HEK293 (cell line): ENCODE data around the gene EPOP.

Experiments used
- CTCF ChIA-PET: fragments of 350-600 bp; formaldehyde crosslinking; extraction: SDS; loops from one replicate; lab custom pipeline; 2021; ENCODE audit warnings: antibody characterized with exemption; lab: Yijun Ruan, JAX
- POLR2A ChIA-PET: fragments of 300-600 bp; formaldehyde crosslinking; extraction: SDS; loops from one replicate; lab custom pipeline; 2020; ENCODE audit warnings: antibody characterized with exemption, inconsistent platforms; lab: Yijun Ruan, JAX
- H3K27ac ChIP-seq: fragments of 200-500 bp; sonication (Bioruptor generic); 2 replicates; pipeline ENCODE4 v1.5.1; 2014; ENCODE audit warnings: low read depth, low read length, control low read depth, inconsistent platforms; ENCODE audit errors: extremely low read depth
- H3K36me3 ChIP-seq, 2 experiments: fragments of 200-500 bp in 1 of 2; sonication (Bioruptor generic) in 1 of 2; 1 replicate in 1 of 2; 2 replicates in 1 of 2; pipeline ENCODE4 v1.5.1; 2014 to 2017; ENCODE audit warnings: inconsistent platforms in 2 of 2, low read length in 2 of 2; ENCODE audit not compliant: control insufficient read depth in 2 of 2, insufficient read depth in 1 of 2
- H3K4me1 ChIP-seq: fragments of 200-500 bp; sonication (Bioruptor generic); 2 replicates; pipeline ENCODE4 v1.5.1; 2014; ENCODE audit warnings: mild to moderate bottlenecking, low read length, inconsistent platforms; ENCODE audit not compliant: control insufficient read depth, insufficient read depth
- H3K4me3 ChIP-seq: 2 replicates; pipeline ENCODE4 v1.5.1; 2011; ENCODE audit warnings: low read depth, mild to moderate bottlenecking, control low read depth, low read length, moderate library complexity
- H3K9me3 ChIP-seq: fragments of 200-500 bp; sonication (Bioruptor generic); 2 replicates; pipeline ENCODE4 v1.5.1; 2014; ENCODE audit warnings: low read depth, low read length, inconsistent platforms; ENCODE audit not compliant: control insufficient read depth, insufficient read depth
- EGR2 ChIP-seq: fragments of 450-650 bp; formaldehyde crosslinking; IDR thresholded peaks from 2 replicates; pipeline ENCODE4 v1.5.1; 2016; ENCODE audit warnings: low read depth, missing biosample characterization, missing genetic modification characterization
- GLIS1 ChIP-seq: fragments of 450-650 bp; formaldehyde crosslinking; IDR thresholded peaks from 2 replicates; pipeline ENCODE4 v1.5.1; 2016; ENCODE audit warnings: missing biosample characterization, missing genetic modification characterization
- KLF10 ChIP-seq: fragments of 450-650 bp; IDR thresholded peaks from 2 replicates; pipeline ENCODE4 v1.5.1; 2018; ENCODE audit warnings: missing biosample characterization, mild to moderate bottlenecking, missing genetic modification characterization
- SALL2 ChIP-seq: fragments of 450-650 bp; formaldehyde crosslinking; IDR thresholded peaks from 2 replicates; pipeline ENCODE4 v1.5.0; 2017; ENCODE audit warnings: missing biosample characterization, mild to moderate bottlenecking, missing genetic modification characterization, borderline replicate concordance
- YY1 ChIP-seq: fragments of 450-650 bp; formaldehyde crosslinking; IDR thresholded peaks from 2 replicates; pipeline ENCODE4 v1.5.1; 2018; ENCODE audit warnings: missing biosample characterization, missing genetic modification characterization
- ZFHX2 ChIP-seq: fragments of 450-650 bp; formaldehyde crosslinking; conservative IDR thresholded peaks from 2 replicates; pipeline ENCODE4 v1.5.1; 2016; ENCODE audit warnings: missing biosample characterization, missing genetic modification characterization
- ZNF132 ChIP-seq: fragments of 450-650 bp; formaldehyde crosslinking; IDR thresholded peaks from 2 replicates; pipeline ENCODE4 v1.5.1; 2017; ENCODE audit warnings: missing biosample characterization, missing genetic modification characterization, borderline replicate concordance
- ZNF155 ChIP-seq: fragments of 450-650 bp; formaldehyde crosslinking; IDR thresholded peaks from 2 replicates; pipeline ENCODE4 v1.5.1; 2016; ENCODE audit warnings: missing biosample characterization, missing genetic modification characterization
- ZNF157 ChIP-seq: fragments of 450-650 bp; formaldehyde crosslinking; IDR thresholded peaks from 2 replicates; pipeline ENCODE4 v1.5.1; 2016; ENCODE audit warnings: missing biosample characterization, missing genetic modification characterization
- ZNF19 ChIP-seq: fragments of 450-650 bp; formaldehyde crosslinking; IDR thresholded peaks from 2 replicates; pipeline ENCODE4; 2016; ENCODE audit warnings: missing biosample characterization, missing genetic modification characterization, low read depth
- ZNF24 ChIP-seq: fragments of 450-650 bp; formaldehyde crosslinking; IDR thresholded peaks from 2 replicates; pipeline ENCODE4 v1.5.1; 2016; ENCODE audit warnings: missing biosample characterization, missing genetic modification characterization
- ZNF341 ChIP-seq: fragments of 450-650 bp; formaldehyde crosslinking; IDR thresholded peaks from 2 replicates; pipeline ENCODE4; 2016; ENCODE audit warnings: low read depth, missing biosample characterization, missing genetic modification characterization
- ZNF391 ChIP-seq: fragments of 450-650 bp; formaldehyde crosslinking; IDR thresholded peaks from 2 replicates; pipeline ENCODE4 v1.5.1; 2016; ENCODE audit warnings: low read depth, missing biosample characterization, missing genetic modification characterization, borderline replicate concordance
- ZNF423 ChIP-seq: fragments of 450-650 bp; formaldehyde crosslinking; IDR thresholded peaks from 2 replicates; pipeline ENCODE4 v1.5.1; 2016; ENCODE audit warnings: missing biosample characterization, missing genetic modification characterization
- ZNF501 ChIP-seq: fragments of 450-650 bp; formaldehyde crosslinking; IDR thresholded peaks from 2 replicates; pipeline ENCODE4 v1.5.1; 2016; ENCODE audit warnings: missing biosample characterization, missing genetic modification characterization
- ZNF510 ChIP-seq: fragments of 450-650 bp; formaldehyde crosslinking; IDR thresholded peaks from 2 replicates; pipeline ENCODE4 v1.5.1; 2018; ENCODE audit warnings: mild to moderate bottlenecking, missing genetic modification characterization, missing biosample characterization; ENCODE audit not compliant: insufficient replicate concordance
- ZNF521 ChIP-seq: fragments of 450-650 bp; formaldehyde crosslinking; IDR thresholded peaks from 2 replicates; pipeline ENCODE4 v1.5.1; 2017; ENCODE audit warnings: missing biosample characterization, mild to moderate bottlenecking, missing genetic modification characterization
- ZNF670 ChIP-seq: fragments of 450-650 bp; formaldehyde crosslinking; IDR thresholded peaks from 2 replicates; pipeline ENCODE4 v1.5.1; 2016; ENCODE audit warnings: missing biosample characterization, missing genetic modification characterization, low read depth
- ZNF777 ChIP-seq: fragments of 450-650 bp; formaldehyde crosslinking; IDR thresholded peaks from 2 replicates; pipeline ENCODE4 v1.5.1; 2017; ENCODE audit warnings: missing biosample characterization, missing genetic modification characterization, borderline replicate concordance
- TF ChIP-seq, protein P1 (sequence below): fragments of 450-650 bp; formaldehyde crosslinking; IDR thresholded peaks from 2 replicates; pipeline ENCODE4 v1.5.1; 2017; ENCODE audit warnings: missing biosample characterization, missing genetic modification characterization
- TF ChIP-seq, protein P2 (sequence below): fragments of 450-650 bp; formaldehyde crosslinking; IDR thresholded peaks from 2 replicates; pipeline ENCODE4 v1.5.1; 2016; ENCODE audit warnings: missing biosample characterization, missing genetic modification characterization, low read depth
- TF ChIP-seq, protein P3 (sequence below): fragments of 450-650 bp; formaldehyde crosslinking; IDR thresholded peaks from 2 replicates; pipeline ENCODE4 v1.5.1; 2016; ENCODE audit warnings: missing biosample characterization, missing genetic modification characterization
- TF ChIP-seq, protein P4 (sequence below): fragments of 450-650 bp; formaldehyde crosslinking; IDR thresholded peaks from 2 replicates; pipeline ENCODE4 v1.5.1; 2017; ENCODE audit warnings: missing biosample characterization, missing genetic modification characterization

Gene EPOP

DNA sequence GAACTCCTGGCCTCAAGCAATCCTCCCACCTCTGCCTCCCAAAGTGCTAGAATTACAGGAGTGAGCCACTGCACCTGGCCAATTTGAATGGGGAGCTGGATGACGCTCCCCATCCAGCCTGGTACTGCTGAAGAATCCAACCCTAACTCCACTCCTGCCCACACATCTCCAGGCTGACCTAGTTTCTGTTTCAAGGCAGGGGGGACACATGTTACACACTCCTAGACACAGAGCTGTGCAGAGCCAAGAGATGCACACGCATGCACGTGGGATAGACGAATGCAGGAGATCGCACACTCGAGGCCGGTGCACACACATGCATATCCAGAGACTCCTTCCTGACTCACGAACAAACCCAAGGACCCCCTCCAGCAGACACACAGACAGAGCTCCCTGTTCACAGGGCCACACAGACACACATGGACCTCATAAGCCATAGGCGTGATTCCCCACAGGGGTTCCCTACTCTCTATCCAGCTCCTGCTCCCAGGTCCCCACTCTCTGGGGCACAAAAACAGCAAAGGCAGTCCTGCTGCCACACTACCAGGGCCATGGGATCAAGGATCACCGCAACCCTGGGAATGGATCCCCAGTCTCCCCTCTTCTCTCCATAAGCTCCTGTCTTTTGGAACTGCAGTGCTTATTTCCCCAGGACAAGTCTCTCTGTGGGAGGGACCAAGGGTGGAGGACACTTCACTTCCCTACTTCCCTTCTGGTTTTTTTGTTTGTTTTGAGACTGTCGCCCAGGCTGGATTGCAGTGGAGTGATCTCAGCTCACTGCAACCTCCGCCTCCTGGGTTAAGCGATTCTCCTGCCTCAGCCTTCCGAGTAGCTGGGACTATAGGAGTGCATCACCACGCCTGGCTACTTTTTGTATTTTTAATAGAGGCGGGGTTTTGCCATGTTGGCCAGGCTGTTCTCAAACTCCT lies 14.4 kb downstream of the EPOP start (continued):
- TF ChIP-seq ZNF341 (tag by site-specific recombination): 0 out of 2 replicates have a peak, but pooled peaks have one; percentile 8

DNA sequence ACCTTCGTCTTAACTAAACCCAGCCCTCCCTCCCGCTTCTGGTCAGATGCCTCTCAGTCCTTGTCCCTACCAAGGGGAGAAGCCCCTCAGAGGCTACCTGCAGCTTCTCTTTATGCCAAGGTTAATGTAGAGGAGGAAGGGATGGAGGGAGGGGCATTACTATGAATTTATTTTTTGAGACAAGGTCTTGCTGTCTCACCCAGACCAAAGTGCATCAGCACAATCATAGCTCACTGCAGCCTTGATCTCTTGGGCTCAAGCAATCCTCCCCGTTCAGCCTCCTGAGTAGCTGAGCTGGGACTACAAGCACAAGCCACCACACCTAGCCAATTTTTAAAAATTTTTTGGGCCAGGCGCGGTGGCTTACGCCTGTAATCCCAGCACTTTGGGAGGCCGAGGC lies 15.3 kb downstream of the EPOP start:
- Histone ChIP-seq H3K4me1 (no peaks in the 10 kb centered on the region), H3K36me3 (no peaks in the 10 kb centered on the region), H3K27ac (no peak overlapping the region), H3K4me3 (no peak overlapping the region), H3K9me3 (no peaks in the 10 kb centered on the region)
- TF ChIP-seq, protein P1, sequence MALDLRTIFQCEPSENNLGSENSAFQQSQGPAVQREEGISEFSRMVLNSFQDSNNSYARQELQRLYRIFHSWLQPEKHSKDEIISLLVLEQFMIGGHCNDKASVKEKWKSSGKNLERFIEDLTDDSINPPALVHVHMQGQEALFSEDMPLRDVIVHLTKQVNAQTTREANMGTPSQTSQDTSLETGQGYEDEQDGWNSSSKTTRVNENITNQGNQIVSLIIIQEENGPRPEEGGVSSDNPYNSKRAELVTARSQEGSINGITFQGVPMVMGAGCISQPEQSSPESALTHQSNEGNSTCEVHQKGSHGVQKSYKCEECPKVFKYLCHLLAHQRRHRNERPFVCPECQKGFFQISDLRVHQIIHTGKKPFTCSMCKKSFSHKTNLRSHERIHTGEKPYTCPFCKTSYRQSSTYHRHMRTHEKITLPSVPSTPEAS: no peak
- TF ChIP-seq GLIS1 (tag by site-specific recombination) (no peak), ZNF501 (tag by site-specific recombination) (no peak), ZNF510 (tag by site-specific recombination) (no peak), KLF10 (tag by site-specific recombination) (no peak), ZNF521 (tag by site-specific recombination) (no peak), ZNF670 (no peak), ZNF19 (no peak), ZNF391 (tag by site-specific recombination) (no peak), ZNF24 (tag by site-specific recombination) (no peak), SALL2 (no peak), ZNF157 (tag by site-specific recombination) (no peak)
- TF ChIP-seq, protein P2, sequence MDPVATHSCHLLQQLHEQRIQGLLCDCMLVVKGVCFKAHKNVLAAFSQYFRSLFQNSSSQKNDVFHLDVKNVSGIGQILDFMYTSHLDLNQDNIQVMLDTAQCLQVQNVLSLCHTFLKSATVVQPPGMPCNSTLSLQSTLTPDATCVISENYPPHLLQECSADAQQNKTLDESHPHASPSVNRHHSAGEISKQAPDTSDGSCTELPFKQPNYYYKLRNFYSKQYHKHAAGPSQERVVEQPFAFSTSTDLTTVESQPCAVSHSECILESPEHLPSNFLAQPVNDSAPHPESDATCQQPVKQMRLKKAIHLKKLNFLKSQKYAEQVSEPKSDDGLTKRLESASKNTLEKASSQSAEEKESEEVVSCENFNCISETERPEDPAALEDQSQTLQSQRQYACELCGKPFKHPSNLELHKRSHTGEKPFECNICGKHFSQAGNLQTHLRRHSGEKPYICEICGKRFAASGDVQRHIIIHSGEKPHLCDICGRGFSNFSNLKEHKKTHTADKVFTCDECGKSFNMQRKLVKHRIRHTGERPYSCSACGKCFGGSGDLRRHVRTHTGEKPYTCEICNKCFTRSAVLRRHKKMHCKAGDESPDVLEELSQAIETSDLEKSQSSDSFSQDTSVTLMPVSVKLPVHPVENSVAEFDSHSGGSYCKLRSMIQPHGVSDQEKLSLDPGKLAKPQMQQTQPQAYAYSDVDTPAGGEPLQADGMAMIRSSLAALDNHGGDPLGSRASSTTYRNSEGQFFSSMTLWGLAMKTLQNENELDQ (tag by site-specific recombination): no peak
- TF ChIP-seq, protein P3, sequence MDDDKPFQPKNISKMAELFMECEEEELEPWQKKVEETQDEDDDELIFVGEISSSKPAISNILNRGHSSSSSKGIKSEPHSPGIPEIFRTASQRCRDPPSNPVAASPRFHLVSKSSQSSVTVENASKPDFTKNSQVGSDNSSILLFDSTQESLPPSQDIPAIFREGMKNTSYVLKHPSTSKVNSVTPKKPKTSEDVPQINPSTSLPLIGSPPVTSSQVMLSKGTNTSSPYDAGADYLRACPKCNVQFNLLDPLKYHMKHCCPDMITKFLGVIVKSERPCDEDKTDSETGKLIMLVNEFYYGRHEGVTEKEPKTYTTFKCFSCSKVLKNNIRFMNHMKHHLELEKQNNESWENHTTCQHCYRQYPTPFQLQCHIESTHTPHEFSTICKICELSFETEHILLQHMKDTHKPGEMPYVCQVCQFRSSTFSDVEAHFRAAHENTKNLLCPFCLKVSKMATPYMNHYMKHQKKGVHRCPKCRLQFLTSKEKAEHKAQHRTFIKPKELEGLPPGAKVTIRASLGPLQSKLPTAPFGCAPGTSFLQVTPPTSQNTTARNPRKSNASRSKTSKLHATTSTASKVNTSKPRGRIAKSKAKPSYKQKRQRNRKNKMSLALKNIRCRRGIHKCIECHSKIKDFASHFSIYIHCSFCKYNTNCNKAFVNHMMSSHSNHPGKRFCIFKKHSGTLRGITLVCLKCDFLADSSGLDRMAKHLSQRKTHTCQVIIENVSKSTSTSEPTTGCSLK: no peak
- ChIA-PET CTCF (interaction anchor here (1.6 kb wide), 1 partner anchor 9 kb away, joined by 9 read pairs; no protein-coding TSS in a partner anchor), POLR2A (no interaction called here)

DNA sequence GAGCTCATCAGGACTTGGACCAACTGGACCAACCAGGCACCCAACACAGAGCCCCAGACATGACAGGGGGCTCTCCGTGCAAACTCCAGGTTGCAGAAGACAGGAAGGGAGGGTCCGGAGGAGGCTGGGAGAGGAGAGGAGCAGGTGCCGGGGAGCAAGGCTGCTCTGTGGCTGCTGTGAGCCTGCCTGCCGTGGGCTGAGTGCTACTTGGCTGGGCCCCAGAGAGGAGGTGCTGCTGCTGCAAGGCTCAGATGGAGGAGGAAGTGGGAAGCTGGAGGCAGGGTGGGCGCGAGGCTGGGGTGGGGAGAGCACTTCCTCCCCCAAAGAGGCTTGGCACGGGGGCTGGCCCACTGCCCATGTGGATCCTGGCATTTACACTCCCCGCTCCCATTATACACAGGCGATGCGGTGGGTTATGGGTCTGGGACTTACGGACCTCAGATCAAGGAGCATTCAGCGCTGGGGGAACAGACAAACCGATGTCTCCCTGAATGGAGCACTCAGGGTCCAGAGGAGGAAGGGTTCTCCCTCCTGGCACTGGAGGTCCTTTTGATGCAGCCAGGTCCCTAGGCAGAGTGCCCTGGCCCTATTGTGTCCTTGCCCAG lies 15.9 kb downstream of the EPOP start:
- no peaks in the 10 kb centered on the region for H3K9me3 ChIP-seq
- ChIA-PET CTCF (interaction anchor here (0.6 to 1.6 kb wide), 3 partner anchors 8 to 167 kb away, joined by 3 to 9 read pairs (median 3); no protein-coding TSS in a partner anchor), POLR2A (no interaction called here)
- H3K4me1 ChIP-seq: no peaks in the 10 kb centered on the region
- no peak overlapping the region for H3K4me3 ChIP-seq
- no peak overlapping the region for H3K27ac ChIP-seq
- H3K36me3 ChIP-seq: no peaks in the 10 kb centered on the region
- TF ChIP-seq ZNF777: no peak
- no peak for TF ChIP-seq ZNF423 (tag by site-specific recombination)
- TF ChIP-seq ZFHX2 (tag by site-specific recombination): peak; percentile 91
- no peak for TF ChIP-seq YY1 (tag by site-specific recombination)
- no peak for TF ChIP-seq ZNF155
- no peak for TF ChIP-seq ZNF132 (tag by site-specific recombination)
- peak; percentile 95 for TF ChIP-seq EGR2 (tag by site-specific recombination)
- TF ChIP-seq, protein P4, sequence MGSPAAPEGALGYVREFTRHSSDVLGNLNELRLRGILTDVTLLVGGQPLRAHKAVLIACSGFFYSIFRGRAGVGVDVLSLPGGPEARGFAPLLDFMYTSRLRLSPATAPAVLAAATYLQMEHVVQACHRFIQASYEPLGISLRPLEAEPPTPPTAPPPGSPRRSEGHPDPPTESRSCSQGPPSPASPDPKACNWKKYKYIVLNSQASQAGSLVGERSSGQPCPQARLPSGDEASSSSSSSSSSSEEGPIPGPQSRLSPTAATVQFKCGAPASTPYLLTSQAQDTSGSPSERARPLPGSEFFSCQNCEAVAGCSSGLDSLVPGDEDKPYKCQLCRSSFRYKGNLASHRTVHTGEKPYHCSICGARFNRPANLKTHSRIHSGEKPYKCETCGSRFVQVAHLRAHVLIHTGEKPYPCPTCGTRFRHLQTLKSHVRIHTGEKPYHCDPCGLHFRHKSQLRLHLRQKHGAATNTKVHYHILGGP (tag by site-specific recombination): no peak
- TF ChIP-seq, all 188 proteins: peak for 2
